Measurements from ENCODE around the gene MAGEB2.

MAGEB2 gene

DNA sequence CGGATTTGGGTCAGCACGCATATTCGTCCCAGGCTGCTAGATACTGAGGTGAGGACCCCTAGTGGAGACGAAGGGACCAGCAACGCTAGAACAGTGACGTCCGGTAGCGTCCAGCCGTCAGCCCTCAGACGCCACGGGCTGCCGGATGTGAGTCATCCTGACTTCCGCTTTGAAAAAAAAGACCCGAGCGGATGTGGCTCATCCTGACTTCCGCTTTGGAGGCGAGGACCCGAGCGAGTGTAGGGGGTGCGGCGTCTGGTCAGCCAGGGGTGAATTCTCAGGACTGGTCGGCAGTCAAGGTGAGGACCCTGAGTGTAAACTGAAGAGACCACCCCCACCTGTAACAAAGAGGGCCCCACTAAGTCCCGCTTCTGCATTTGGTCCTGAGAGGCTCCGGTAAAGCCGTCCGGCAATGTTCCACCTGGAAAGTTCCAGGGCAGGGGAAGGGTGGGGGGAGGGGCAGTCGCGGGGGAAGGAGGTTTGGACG, at the start of gene MAGEB2:
TSS of gene MAGEB2 (plus strand) at position 207 of the 487 bp plus-strand sequence. CDS start 3,018 bp downstream, outside the sequence.
- DNase-seq = no peak
- no peak within 1 kb of the TSS for H3K9ac ChIP-seq (ENCODE audit: low read depth, low read length)
- no peaks in the 10 kb centered on the region for H3K27me3 ChIP-seq (ENCODE audit: insufficient read depth, low read length, poor library complexity)
- H3K36me3 ChIP-seq (ENCODE audit: insufficient read depth, low read length) = no peaks in the 10 kb centered on the region
- no peak within 1 kb of the TSS for H3K27ac ChIP-seq (ENCODE audit: low read length)
- no peak for TF ChIP-seq EZH2 (IDR thresholded peaks at IDR 0.05; ENCODE audit: borderline replicate concordance, low read depth, low read length, severe bottlenecking)
- TF ChIP-seq, protein P1, sequence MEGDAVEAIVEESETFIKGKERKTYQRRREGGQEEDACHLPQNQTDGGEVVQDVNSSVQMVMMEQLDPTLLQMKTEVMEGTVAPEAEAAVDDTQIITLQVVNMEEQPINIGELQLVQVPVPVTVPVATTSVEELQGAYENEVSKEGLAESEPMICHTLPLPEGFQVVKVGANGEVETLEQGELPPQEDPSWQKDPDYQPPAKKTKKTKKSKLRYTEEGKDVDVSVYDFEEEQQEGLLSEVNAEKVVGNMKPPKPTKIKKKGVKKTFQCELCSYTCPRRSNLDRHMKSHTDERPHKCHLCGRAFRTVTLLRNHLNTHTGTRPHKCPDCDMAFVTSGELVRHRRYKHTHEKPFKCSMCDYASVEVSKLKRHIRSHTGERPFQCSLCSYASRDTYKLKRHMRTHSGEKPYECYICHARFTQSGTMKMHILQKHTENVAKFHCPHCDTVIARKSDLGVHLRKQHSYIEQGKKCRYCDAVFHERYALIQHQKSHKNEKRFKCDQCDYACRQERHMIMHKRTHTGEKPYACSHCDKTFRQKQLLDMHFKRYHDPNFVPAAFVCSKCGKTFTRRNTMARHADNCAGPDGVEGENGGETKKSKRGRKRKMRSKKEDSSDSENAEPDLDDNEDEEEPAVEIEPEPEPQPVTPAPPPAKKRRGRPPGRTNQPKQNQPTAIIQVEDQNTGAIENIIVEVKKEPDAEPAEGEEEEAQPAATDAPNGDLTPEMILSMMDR (IDR thresholded peaks at IDR 0.05; ENCODE audit: borderline replicate concordance, extremely low read depth, low read length, poor library complexity, severe bottlenecking) = no peak
- H3K4me2 ChIP-seq (ENCODE audit: insufficient read depth, low read length) = no peak within 1 kb of the TSS
- H3K9me3 ChIP-seq (ENCODE audit: insufficient read depth, low read length, severe bottlenecking) = no peaks in the 10 kb centered on the region
- no peaks in the 10 kb centered on the region for H3K4me1 ChIP-seq (ENCODE audit: insufficient read depth, low read length)
- H2AFZ ChIP-seq (ENCODE audit: low read depth, low read length) = no peak within 1 kb of the TSS
- no peaks in the 10 kb centered on the region for H4K20me1 ChIP-seq (ENCODE audit: insufficient read depth, low read length)
- no peak for ATAC-seq (ENCODE audit: insufficient read depth, low read depth)
- H3K79me2 ChIP-seq (ENCODE audit: insufficient read depth, low read length) = no peaks in the 10 kb centered on the region
- H3K4me3 ChIP-seq (ENCODE audit: low read depth in 1 of 2, low read length in 2 of 2) = no peak within 1 kb of the TSS

- Histone ChIP-seq H3K27me3 (ENCODE audit: insufficient read depth, low read length, poor library complexity) (no peaks in the 10 kb centered on the region), H4K20me1 (ENCODE audit: insufficient read depth, low read length) (no peaks in the 10 kb centered on the region), H3K79me2 (ENCODE audit: insufficient read depth, low read length) (no peaks in the 10 kb centered on the region), H3K4me2 (ENCODE audit: insufficient read depth, low read length) (no peak overlapping the region), H3K9ac (ENCODE audit: low read depth, low read length) (no peak overlapping the region), H3K27ac (ENCODE audit: low read length) (no peak overlapping the region), H3K36me3 (ENCODE audit: insufficient read depth, low read length) (no peaks in the 10 kb centered on the region), H3K9me3 (ENCODE audit: insufficient read depth, low read length, severe bottlenecking) (no peaks in the 10 kb centered on the region), H3K4me1 (ENCODE audit: insufficient read depth, low read length) (no peaks in the 10 kb centered on the region), H2AFZ (ENCODE audit: low read depth, low read length) (no peak overlapping the region), H3K4me3 (ENCODE audit: low read depth in 1 of 2, low read length in 2 of 2) (no peak overlapping the region)
- TF ChIP-seq EZH2 (IDR thresholded peaks at IDR 0.05; ENCODE audit: borderline replicate concordance, low read depth, low read length, severe bottlenecking) = no peak
- no peak for ATAC-seq (ENCODE audit: insufficient read depth, low read depth)
- no peak for DNase-seq
These were observed 44.5 kb upstream of the MAGEB2 start for GRCh38 chrX:30170900-30171299.

- Histone ChIP-seq H3K4me2 (ENCODE audit: insufficient read depth, low read length) (no peak overlapping the region), H3K4me3 (ENCODE audit: low read depth in 1 of 2, low read length in 2 of 2) (no peak overlapping the region)
- TF ChIP-seq, protein P1 (IDR thresholded peaks at IDR 0.05; ENCODE audit: borderline replicate concordance, extremely low read depth, low read length, poor library complexity, severe bottlenecking) = no peak
- no peak for TF ChIP-seq EZH2 (IDR thresholded peaks at IDR 0.05; ENCODE audit: borderline replicate concordance, low read depth, low read length, severe bottlenecking)
These were observed 34.0 kb upstream of the MAGEB2 start for GRCh38 chrX:30181353-30181752.

GRCh38 chrX:30183554-30183953, 31.8 kb upstream of the MAGEB2 start:
- TF ChIP-seq, protein P1 (IDR thresholded peaks at IDR 0.05; ENCODE audit: borderline replicate concordance, extremely low read depth, low read length, poor library complexity, severe bottlenecking) = no peak
- no peak for TF ChIP-seq EZH2 (IDR thresholded peaks at IDR 0.05; ENCODE audit: borderline replicate concordance, low read depth, low read length, severe bottlenecking)
- Histone ChIP-seq H2AFZ (ENCODE audit: low read depth, low read length) (no peak overlapping the region), H3K9me3 (ENCODE audit: insufficient read depth, low read length, severe bottlenecking) (no peaks in the 10 kb centered on the region), H3K4me1 (ENCODE audit: insufficient read depth, low read length) (no peaks in the 10 kb centered on the region), H4K20me1 (ENCODE audit: insufficient read depth, low read length) (no peaks in the 10 kb centered on the region), H3K79me2 (ENCODE audit: insufficient read depth, low read length) (no peaks in the 10 kb centered on the region), H3K9ac (ENCODE audit: low read depth, low read length) (no peak overlapping the region), H3K4me3 (ENCODE audit: low read depth in 1 of 2, low read length in 2 of 2) (no peak overlapping the region), H3K27ac (ENCODE audit: low read length) (no peak overlapping the region), H3K36me3 (ENCODE audit: insufficient read depth, low read length) (no peaks in the 10 kb centered on the region), H3K4me2 (ENCODE audit: insufficient read depth, low read length) (no peak overlapping the region), H3K27me3 (ENCODE audit: insufficient read depth, low read length, poor library complexity) (no peaks in the 10 kb centered on the region)
- ATAC-seq (ENCODE audit: insufficient read depth, low read depth) (no peak), DNase-seq (no peak)

More at GRCh38 chrX:30181353-30181752, 34.0 kb upstream of the MAGEB2 start:
- no peaks in the 10 kb centered on the region for H4K20me1 ChIP-seq (ENCODE audit: insufficient read depth, low read length)
- H3K36me3 ChIP-seq (ENCODE audit: insufficient read depth, low read length) = no peaks in the 10 kb centered on the region
- no peak overlapping the region for H3K27ac ChIP-seq (ENCODE audit: low read length)
- no peak for ATAC-seq (ENCODE audit: insufficient read depth, low read depth)
- no peaks in the 10 kb centered on the region for H3K4me1 ChIP-seq (ENCODE audit: insufficient read depth, low read length)
- no peaks in the 10 kb centered on the region for H3K9me3 ChIP-seq (ENCODE audit: insufficient read depth, low read length, severe bottlenecking)
- H2AFZ ChIP-seq (ENCODE audit: low read depth, low read length) = no peak overlapping the region
- no peaks in the 10 kb centered on the region for H3K79me2 ChIP-seq (ENCODE audit: insufficient read depth, low read length)
- H3K27me3 ChIP-seq (ENCODE audit: insufficient read depth, low read length, poor library complexity) = no peaks in the 10 kb centered on the region
- no peak for DNase-seq
- no peak overlapping the region for H3K9ac ChIP-seq (ENCODE audit: low read depth, low read length)

Measured in DND-41 (cell line).